HG03139 (cell line): ENCODE data around the gene WFDC2.
"Not testable (repeated sequence)": the region's sequence is repeated elsewhere in the genome, so short reads cannot be mapped to it uniquely, and the experiment has no call there.

Experiments
- ATAC-seq: cut with Tn5 transposase; IDR thresholded peaks from one replicate; pipeline ENCODE4 v1.9.1; 2021; ENCODE audit not compliant: unreplicated experiment

The WFDC2 gene

GRCh38 chr20:45450097-45450818 lies 19.3 kb upstream of the WFDC2 start:
- no peak for ATAC-seq

- ATAC-seq: no peak
These were observed 17.3 kb upstream of the WFDC2 start for GRCh38 chr20:45452238-45452637.

GRCh38 chr20:45452772-45453691 lies 16.5 kb upstream of the WFDC2 start:
- no peak for ATAC-seq

GRCh38 chr20:45456632-45457031 lies 12.9 kb upstream of the WFDC2 start:
- ATAC-seq: no peak

- no peak for ATAC-seq
These were observed 9.9 kb upstream of the WFDC2 start for GRCh38 chr20:45459606-45460005.

GRCh38 chr20:45461225-45461624 lies 8.3 kb upstream of the WFDC2 start:
- no peak for ATAC-seq

GRCh38 chr20:45462711-45463509 lies 6.6 kb upstream of the WFDC2 start:
- peak; percentile 55 for ATAC-seq

GRCh38 chr20:45463709-45464108 lies 5.8 kb upstream of the WFDC2 start:
- ATAC-seq: no peak

GRCh38 chr20:45465491-45466266 lies 3.9 kb upstream of the WFDC2 start:
- no peak for ATAC-seq

- no peak for ATAC-seq
These were observed 2.4 kb upstream of the WFDC2 start for GRCh38 chr20:45467172-45467571.

GRCh38 chr20:45467861-45468260 lies 1.7 kb upstream of the WFDC2 start:
- ATAC-seq: no peak

GRCh38 chr20:45470262-45470931 lies 844 bp downstream of the WFDC2 start:
- no peak for ATAC-seq

- ATAC-seq: no peak
These were observed 1.4 kb downstream of the WFDC2 start for GRCh38 chr20:45470937-45471336.

GRCh38 chr20:45472286-45472685 lies 2.7 kb downstream of the WFDC2 start:
- ATAC-seq: not testable (repeated sequence)

- ATAC-seq: not testable (repeated sequence)
These were observed 8.1 kb downstream of the WFDC2 start for GRCh38 chr20:45477530-45478148.

- ATAC-seq: no peak
These were observed 10.3 kb downstream of the WFDC2 start for GRCh38 chr20:45479822-45480221.

GRCh38 chr20:45484676-45485075 lies 15.1 kb downstream of the WFDC2 start:
- no peak for ATAC-seq

GRCh38 chr20:45485388-45485787 lies 15.8 kb downstream of the WFDC2 start:
- ATAC-seq: no peak

- ATAC-seq: no peak
These were observed 17.7 kb downstream of the WFDC2 start for GRCh38 chr20:45487231-45487635.
